Lung (tissue), 12 donors: ENCODE results near the gene ADAMTS7. TPM values are rescaled to one million over a fixed set of nuclear protein-coding genes. Genes with fewer than 3 reads are reported as not detected.
"Not testable (repeated sequence)": the region's sequence is repeated elsewhere in the genome, so short reads cannot be mapped to it uniquely, and the experiment has no call there.

Experiments
- ATAC-seq: fragments of 200-7000 bp; cut with Tn5 transposase; one replicate; pipeline ENCODE4 v1.9.1; 2020; ENCODE audit warnings: moderate number of reproducible peaks; ENCODE audit not compliant: insufficient read depth, low FRiP score
- DNase-seq, 3 donors: peaks; one replicate each; pipeline ENCODE4 v3.0.0-alpha.2; 2013 to 2017
- H3K27ac ChIP-seq, 2 donors: one replicate each; pipeline ENCODE4 v1.5.1; 2013; ENCODE audit warnings: mild to moderate bottlenecking in 2 of 2, moderate library complexity in 2 of 2, control low read depth in 1 of 2, inconsistent platforms in 1 of 2, low read depth in 1 of 2, low read length in 1 of 2
- H3K27me3 ChIP-seq, 3 donors: one replicate each; pipeline ENCODE4 v1.5.1; 2013; ENCODE audit warnings: low read length in 2 of 3; ENCODE audit not compliant: control insufficient read depth in 3 of 3, insufficient read depth in 3 of 3
- H3K36me3 ChIP-seq, 4 donors: one replicate each; pipeline ENCODE4 v1.5.1; 2013; ENCODE audit warnings: low read length in 4 of 4, mild to moderate bottlenecking in 1 of 4, moderate library complexity in 1 of 4; ENCODE audit not compliant: control insufficient read depth in 4 of 4, insufficient read depth in 4 of 4
- H3K4me1 ChIP-seq, 5 donors: one replicate each; pipeline ENCODE4 v1.5.1; 2013; ENCODE audit warnings: low read length in 5 of 5, mild to moderate bottlenecking in 2 of 5, moderate library complexity in 1 of 5; ENCODE audit not compliant: control insufficient read depth in 5 of 5, insufficient read depth in 5 of 5
- H3K4me3 ChIP-seq: one replicate; pipeline ENCODE4 v1.5.1; 2013; ENCODE audit warnings: mild to moderate bottlenecking, control low read depth, moderate library complexity
- H3K9ac ChIP-seq, 2 donors: one replicate each; pipeline ENCODE4 v1.5.1; 2013; ENCODE audit warnings: low read length in 2 of 2, control low read depth in 1 of 2; ENCODE audit not compliant: insufficient read depth in 1 of 2
- H3K9me3 ChIP-seq, 4 donors: one replicate each; pipeline ENCODE4 v1.5.1; 2013; ENCODE audit warnings: low read length in 3 of 4, mild to moderate bottlenecking in 1 of 4, moderate library complexity in 1 of 4; ENCODE audit not compliant: control insufficient read depth in 4 of 4, insufficient read depth in 3 of 4
- WGBS, 2 donors: extraction: QIAGEN DNeasy Blood & Tissue Kit; methylation state at CpG; one replicate each; pipeline ENCODE4 v1.1.7; 2013; 5-methylcytosine and 5-hydroxymethylcytosine counted together
- polyA plus RNA-seq, 2 donors: library from polyadenylated mRNA; stranded (reverse); fragments of 200-250 nt; gene quantifications; one replicate each; pipeline ENCODE4 v1.2.1, GENCODE V29; 2013
- total RNA-seq, 2 donors: library from RNA; depleted of rRNA in 1 of 2; stranded (reverse); fragments of >200 nt in 1 of 2; gene quantifications; one replicate each; pipeline ENCODE4 v1.2.1, GENCODE V29; 2014 to 2021
- TF ChIP-seq, protein P1 (sequence below): IDR thresholded peaks from 2 replicates; pipeline ENCODE4 v1.5.1; 2012; ENCODE audit warnings: mild to moderate bottlenecking; ENCODE audit errors: control extremely low read depth, extremely low read depth
- donor health status: control.
- donor health status: control.
- donor health status: Bipolar disorder and iron deficiency.
- donor health status: healthy.
- donor health status: DM: yes; HTN: yes; CAD: no.

Gene ADAMTS7
- total and polyA plus RNA-seq, 4 donors = 3.3 to 13.1 (median 5.2) TPM

- Histone ChIP-seq H3K9ac (no peak overlapping the region), H3K27me3 (no peaks in the 10 kb centered on the region), H3K27ac (no peak overlapping the region), H3K4me1 (peaks cover 0 to 13% (median 6%) of the 10 kb centered on the region in 5 donors), H3K4me3 (no peak overlapping the region), H3K36me3 (no peaks in the 10 kb centered on the region), H3K9me3 (no peaks in the 10 kb centered on the region)
- ATAC-seq (no peak), DNase-seq (no peak)
- TF ChIP-seq, protein P1, sequence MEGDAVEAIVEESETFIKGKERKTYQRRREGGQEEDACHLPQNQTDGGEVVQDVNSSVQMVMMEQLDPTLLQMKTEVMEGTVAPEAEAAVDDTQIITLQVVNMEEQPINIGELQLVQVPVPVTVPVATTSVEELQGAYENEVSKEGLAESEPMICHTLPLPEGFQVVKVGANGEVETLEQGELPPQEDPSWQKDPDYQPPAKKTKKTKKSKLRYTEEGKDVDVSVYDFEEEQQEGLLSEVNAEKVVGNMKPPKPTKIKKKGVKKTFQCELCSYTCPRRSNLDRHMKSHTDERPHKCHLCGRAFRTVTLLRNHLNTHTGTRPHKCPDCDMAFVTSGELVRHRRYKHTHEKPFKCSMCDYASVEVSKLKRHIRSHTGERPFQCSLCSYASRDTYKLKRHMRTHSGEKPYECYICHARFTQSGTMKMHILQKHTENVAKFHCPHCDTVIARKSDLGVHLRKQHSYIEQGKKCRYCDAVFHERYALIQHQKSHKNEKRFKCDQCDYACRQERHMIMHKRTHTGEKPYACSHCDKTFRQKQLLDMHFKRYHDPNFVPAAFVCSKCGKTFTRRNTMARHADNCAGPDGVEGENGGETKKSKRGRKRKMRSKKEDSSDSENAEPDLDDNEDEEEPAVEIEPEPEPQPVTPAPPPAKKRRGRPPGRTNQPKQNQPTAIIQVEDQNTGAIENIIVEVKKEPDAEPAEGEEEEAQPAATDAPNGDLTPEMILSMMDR = no peak
- 76 to 79% methylated on average over 8 of the region's 8 CpGs for WGBS, 2 donors
These were observed 35.8 kb downstream of the ADAMTS7 start for GRCh38 chr15:78775472-78775871.

- H3K4me1 ChIP-seq = peaks cover 0 to 12% (median 6%) of the 10 kb centered on the region in 5 donors
- not testable (repeated sequence) for ATAC-seq, H3K27me3 ChIP-seq, H3K9ac ChIP-seq, DNase-seq, H3K27ac ChIP-seq, H3K9me3 ChIP-seq, H3K4me3 ChIP-seq, H3K36me3 ChIP-seq
- 88 to 89% methylated on average over 11 to 15 of the region's 15 CpGs for WGBS, 2 donors
These were observed 36.7 kb downstream of the ADAMTS7 start for GRCh38 chr15:78774451-78774990.

GRCh38 chr15:78773765-78774450 lies 37.4 kb downstream of the ADAMTS7 start:
- not testable (repeated sequence) for H3K36me3 ChIP-seq, H3K4me3 ChIP-seq, H3K9ac ChIP-seq, ATAC-seq, DNase-seq, H3K9me3 ChIP-seq, H3K27me3 ChIP-seq, H3K27ac ChIP-seq
- WGBS, 2 donors = 91 to 94% methylated on average over 25 of the region's 25 CpGs
- peaks cover 0 to 12% (median 6%) of the 10 kb centered on the region in 5 donors for H3K4me1 ChIP-seq

GRCh38 chr15:78772738-78773137 lies 38.5 kb downstream of the ADAMTS7 start:
- DNase-seq = no peak
- Histone ChIP-seq H3K9ac (no peak overlapping the region), H3K27me3 (no peaks in the 10 kb centered on the region), H3K4me3 (no peak overlapping the region), H3K9me3 (no peaks in the 10 kb centered on the region), H3K36me3 (no peaks in the 10 kb centered on the region), H3K4me1 (peaks cover 0 to 2% (median 0%) of the 10 kb centered on the region in 5 donors), H3K27ac (no peak overlapping the region)
- no peak for ATAC-seq
- WGBS, 2 donors = 85 to 93% methylated on average over 6 to 7 of the region's 11 CpGs
- TF ChIP-seq, protein P1 = no peak

DNA sequence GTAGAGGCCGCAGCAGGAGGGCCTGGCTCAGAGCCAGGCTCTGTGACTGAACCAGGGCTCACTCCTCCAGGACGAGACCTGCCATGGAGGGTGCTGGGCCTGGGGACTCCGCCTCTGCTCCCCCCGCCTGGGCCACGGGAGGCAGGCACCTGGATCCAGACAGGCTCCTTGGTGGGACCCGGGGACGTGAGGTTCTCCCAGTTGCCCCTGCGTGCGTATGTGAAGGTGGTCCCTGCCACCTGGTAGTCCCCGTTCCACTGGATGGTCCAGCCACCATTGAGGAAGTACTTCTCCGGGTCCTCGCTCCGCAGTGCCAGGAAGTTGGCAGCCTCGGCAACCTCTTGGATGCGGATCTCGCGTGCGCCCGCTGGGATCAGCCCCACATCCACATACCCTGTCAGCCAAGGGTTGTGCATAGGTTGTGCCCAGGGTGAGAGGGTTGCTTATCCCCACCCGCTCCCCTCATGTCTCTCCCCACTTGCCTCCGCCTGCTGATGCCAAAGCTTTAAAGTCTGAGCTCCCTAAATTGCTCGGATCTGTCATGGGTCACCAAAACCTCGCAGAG lies 39.7 kb downstream of the ADAMTS7 start:
- H3K9me3 ChIP-seq, DNase-seq, H3K27me3 ChIP-seq, H3K4me1 ChIP-seq, H3K9ac ChIP-seq, H3K4me3 ChIP-seq, H3K36me3 ChIP-seq, ATAC-seq, H3K27ac ChIP-seq: not testable (repeated sequence)
- WGBS, 2 donors = 93% methylated on average over 21 to 23 of the region's 23 CpGs

GRCh38 chr15:78771020-78771419 lies 40.2 kb downstream of the ADAMTS7 start:
- not testable (repeated sequence) for H3K4me1 ChIP-seq, H3K27ac ChIP-seq, H3K9ac ChIP-seq, ATAC-seq, H3K36me3 ChIP-seq, H3K9me3 ChIP-seq, H3K4me3 ChIP-seq, DNase-seq, H3K27me3 ChIP-seq
- WGBS, 2 donors = 92 to 96% methylated on average over 9 of the region's 9 CpGs
